ENCODE results near the gene RPP25.
A peak's percentile ranks its signal among the peaks of the same experiment; 100 is the strongest.
"Not testable (repeated sequence)": the region's sequence is repeated elsewhere in the genome, so short reads cannot be mapped to it uniquely, and the experiment has no call there.

RPP25 gene

GRCh38 chr15:74924525-74924924, 32.0 kb downstream of the RPP25 start:
- DNase-seq (ENCODE audit: extremely low read depth in 1 of 2, low read depth in 1 of 2) = no peak

GRCh38 chr15:74920456-74920855, 36.1 kb downstream of the RPP25 start:
- no peak for DNase-seq (ENCODE audit: extremely low read depth in 1 of 2, low read depth in 1 of 2)

- no peak for DNase-seq (ENCODE audit: extremely low read depth in 1 of 2, low read depth in 1 of 2)
These were observed 38.9 kb downstream of the RPP25 start for GRCh38 chr15:74917676-74918075.

DNA sequence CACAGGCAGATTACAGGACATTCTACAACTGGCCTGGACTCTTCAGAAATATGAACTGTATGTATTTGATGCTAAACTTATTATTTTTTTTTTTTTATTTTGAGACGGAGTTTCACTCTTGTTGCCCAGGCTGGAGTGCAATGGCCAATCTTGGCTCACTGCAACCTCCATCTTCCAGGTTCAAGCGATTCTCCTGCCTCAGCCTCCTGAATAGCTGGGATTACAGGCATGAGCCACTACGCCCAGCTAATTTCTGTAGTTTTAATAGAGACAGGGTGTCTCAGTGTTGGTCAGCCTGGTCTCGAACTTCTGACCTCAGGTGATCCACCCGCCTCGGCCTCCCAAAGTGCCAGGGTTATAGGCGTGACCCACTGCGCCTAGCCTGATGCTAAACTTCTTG, 42.8 kb downstream of the RPP25 start:
- not testable (repeated sequence) for DNase-seq (ENCODE audit: extremely low read depth in 1 of 2, low read depth in 1 of 2)

GRCh38 chr15:74913041-74913440, 43.5 kb downstream of the RPP25 start:
- no peak for DNase-seq (ENCODE audit: extremely low read depth in 1 of 2, low read depth in 1 of 2)

- no peak for DNase-seq (ENCODE audit: extremely low read depth in 1 of 2, low read depth in 1 of 2)
These were observed 47.9 kb downstream of the RPP25 start for GRCh38 chr15:74908635-74909034.

GRCh38 chr15:74907163-74907870, 49.3 kb downstream of the RPP25 start:
- DNase-seq (ENCODE audit: extremely low read depth in 1 of 2, low read depth in 1 of 2) = no peak

DNA sequence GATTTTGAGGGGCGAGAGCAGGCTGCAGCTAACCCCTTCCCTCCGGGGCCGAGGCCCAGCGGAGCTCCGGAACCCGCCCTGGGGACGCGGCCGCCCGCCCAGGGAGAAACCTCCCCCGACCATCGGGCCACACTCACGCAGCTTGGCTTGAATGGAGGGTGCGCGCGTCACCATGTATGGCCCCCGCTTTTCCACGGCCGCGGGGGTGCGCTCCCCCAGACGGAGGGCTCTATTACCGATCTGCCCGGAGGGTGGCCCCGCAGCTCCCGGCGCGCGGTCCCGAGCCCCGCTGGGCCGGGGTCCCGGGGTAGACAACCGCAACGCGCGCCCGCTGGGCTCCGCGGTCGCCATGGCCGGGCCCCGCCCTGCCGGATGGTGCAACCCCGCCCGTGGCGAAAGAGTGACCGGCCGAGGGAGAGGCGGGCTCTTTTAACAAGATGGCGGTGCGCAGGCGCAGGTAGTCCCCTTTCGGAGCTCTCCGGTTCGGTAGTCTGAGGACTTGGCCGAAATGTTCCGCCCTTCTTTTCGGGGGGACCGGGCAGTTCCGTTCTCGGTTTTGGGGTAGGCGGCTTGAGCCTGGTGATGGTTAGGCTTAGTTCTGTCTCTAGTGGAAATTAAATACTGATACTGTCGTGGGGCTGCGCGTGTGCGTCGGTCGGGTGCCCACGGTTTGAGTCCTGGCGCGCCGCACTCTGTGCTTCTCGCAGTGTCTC, 50.0 kb downstream of the RPP25 start, which contains the start of gene FAM219B:
TSS of gene FAM219B (minus strand) at position 402 of the 713 bp plus-strand sequence. CDS start at position 351, 51 bp downstream.
- DNase-seq (ENCODE audit: extremely low read depth in 1 of 2, low read depth in 1 of 2) = peak; percentile 30 to 64

DNA sequence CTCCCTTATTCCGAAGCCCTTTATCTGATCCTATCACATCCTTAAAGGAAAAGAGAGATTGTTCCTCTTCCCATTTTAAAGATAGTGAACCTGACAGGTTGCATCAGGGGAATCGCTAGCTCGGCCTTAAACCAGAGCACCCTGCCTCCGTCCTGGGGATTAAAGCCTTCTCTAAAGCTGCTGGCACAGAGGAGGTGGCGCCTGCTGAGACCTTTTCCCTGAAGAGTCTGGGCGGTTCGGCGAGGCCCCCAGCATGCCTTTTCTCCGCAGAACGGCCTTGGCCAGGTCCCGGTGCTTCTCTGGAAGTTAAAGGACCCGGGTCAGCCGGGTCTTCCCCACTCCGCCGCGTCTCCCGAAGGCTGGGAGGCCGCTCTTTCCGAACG, 50.5 kb downstream of the RPP25 start:
- peak in 1 of 2 donors; percentile 17 for DNase-seq (ENCODE audit: extremely low read depth in 1 of 2, low read depth in 1 of 2)
